Measurements from ENCODE around the gene SOX21. TPM values are rescaled to one million over a fixed set of nuclear protein-coding genes. Genes with fewer than 3 reads are reported as not detected.
A peak's percentile ranks its signal among the peaks of the same experiment; 100 is the strongest.

Gene SOX21
- total RNA-seq, 3 donors from 2014 or later = not detected

GRCh38 chr13:94677799-94678198 is 34.5 kb downstream of the SOX21 start:
- Histone ChIP-seq H3K4me1 (ENCODE audit: low read depth) (no peaks in the 10 kb centered on the region), H3K4me3 (no peak overlapping the region), H3K9me3 (no peaks in the 10 kb centered on the region), H3K36me3 (ENCODE audit: low read depth) (no peaks in the 10 kb centered on the region)
- no peak for TF ChIP-seq CTCF (IDR thresholded peaks at IDR 0.05)
- ATAC-seq (no peak), DNase-seq (no peak)
- intact Hi-C loops (cut with DNase I, micrococcal nuclease) = no loop called here

GRCh38 chr13:94674609-94675348 is 37.6 kb downstream of the SOX21 start:
- TF ChIP-seq CTCF (IDR thresholded peaks at IDR 0.05) = peak; percentile 49
- intact Hi-C loops (cut with DNase I, micrococcal nuclease) = no loop called here
- H3K4me1 ChIP-seq (ENCODE audit: low read depth) = no peaks in the 10 kb centered on the region
- no peaks in the 10 kb centered on the region for H3K9me3 ChIP-seq
- no peaks in the 10 kb centered on the region for H3K36me3 ChIP-seq (ENCODE audit: low read depth)
- peak in 1 of 3 donors; percentile 84 for DNase-seq
- no peak overlapping the region for H3K4me3 ChIP-seq
- no peak for ATAC-seq

DNA sequence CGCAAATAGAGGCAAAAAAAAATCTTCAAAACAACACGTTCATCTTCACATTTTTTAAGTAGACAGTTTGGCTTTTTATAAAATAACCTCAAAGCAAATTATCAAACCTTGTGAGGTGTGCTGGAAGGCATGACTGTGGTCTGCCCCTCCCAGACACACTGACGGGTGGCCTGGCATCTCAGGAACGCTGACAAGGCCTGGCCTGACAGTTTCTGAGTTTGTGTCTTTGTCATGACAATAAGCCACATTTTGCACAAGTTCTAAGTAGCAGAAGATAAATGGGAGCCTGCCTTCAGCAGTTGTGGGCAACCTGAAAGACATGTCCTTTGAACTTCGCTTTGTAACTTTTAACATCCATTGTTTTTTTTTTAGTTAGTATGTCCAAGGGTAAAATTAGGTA is 38.5 kb downstream of the SOX21 start:
- Histone ChIP-seq H3K4me3 (no peak overlapping the region), H3K4me1 (ENCODE audit: low read depth) (no peaks in the 10 kb centered on the region), H3K36me3 (ENCODE audit: low read depth) (no peaks in the 10 kb centered on the region), H3K9me3 (no peaks in the 10 kb centered on the region)
- no peak for TF ChIP-seq CTCF (IDR thresholded peaks at IDR 0.05)
- intact Hi-C loops (cut with DNase I, micrococcal nuclease) = no loop called here
- DNase-seq (no peak), ATAC-seq (no peak)

DNA sequence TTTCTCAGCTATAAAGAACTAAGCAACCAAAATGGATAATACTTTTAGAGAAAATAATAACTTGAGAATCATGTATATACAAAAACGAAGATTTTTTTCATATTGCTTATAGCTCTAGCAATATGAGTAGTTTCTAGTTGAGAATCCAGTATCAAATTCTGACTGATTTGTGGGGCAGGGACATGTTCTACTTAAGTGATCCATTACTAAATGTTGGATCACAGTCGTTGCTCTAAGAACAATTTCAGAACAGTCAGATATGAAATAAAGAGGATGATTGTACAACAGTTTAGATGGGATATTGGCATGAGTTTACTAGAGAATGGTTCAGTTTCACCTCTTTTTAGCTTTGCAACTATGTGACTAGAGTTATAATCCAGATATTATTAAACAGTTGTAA is 39.9 kb downstream of the SOX21 start:
- DNase-seq (no peak), ATAC-seq (no peak)
- Histone ChIP-seq H3K9me3 (no peaks in the 10 kb centered on the region), H3K4me3 (no peak overlapping the region), H3K36me3 (ENCODE audit: low read depth) (no peaks in the 10 kb centered on the region), H3K4me1 (ENCODE audit: low read depth) (no peaks in the 10 kb centered on the region)
- intact Hi-C loops (cut with DNase I, micrococcal nuclease) = no loop called here
- no peak for TF ChIP-seq CTCF (IDR thresholded peaks at IDR 0.05)

GRCh38 chr13:94667190-94667589 is 45.2 kb downstream of the SOX21 start:
- H3K4me3 ChIP-seq = no peak overlapping the region
- intact Hi-C loops (cut with DNase I, micrococcal nuclease) = no loop called here
- ATAC-seq (no peak), DNase-seq (no peak)
- no peaks in the 10 kb centered on the region for H3K36me3 ChIP-seq (ENCODE audit: low read depth)
- no peaks in the 10 kb centered on the region for H3K4me1 ChIP-seq (ENCODE audit: low read depth)
- no peaks in the 10 kb centered on the region for H3K9me3 ChIP-seq
- no peak for TF ChIP-seq CTCF (IDR thresholded peaks at IDR 0.05)

GRCh38 chr13:94666065-94666464 is 46.3 kb downstream of the SOX21 start:
- intact Hi-C loops (cut with DNase I, micrococcal nuclease) = no loop called here
- ATAC-seq = no peak
- Histone ChIP-seq H3K9me3 (no peaks in the 10 kb centered on the region), H3K36me3 (ENCODE audit: low read depth) (no peaks in the 10 kb centered on the region), H3K4me1 (ENCODE audit: low read depth) (no peaks in the 10 kb centered on the region), H3K4me3 (no peak overlapping the region)
- TF ChIP-seq CTCF (IDR thresholded peaks at IDR 0.05) = no peak
- no peak for DNase-seq

Measured in mucosa of descending colon (tissue), 3 donors.